ENCODE data around the gene ELAVL1. TPM values are rescaled to one million over a fixed set of nuclear protein-coding genes. Genes with fewer than 3 reads are reported as not detected.

Gene ELAVL1
- total RNA-seq, 1 donor from 2014 or later: 107 TPM

- no peaks in the 10 kb centered on the region for H3K36me3 ChIP-seq (ENCODE audit: insufficient read depth, low read length)
- no peaks in the 10 kb centered on the region for H4K20me1 ChIP-seq (ENCODE audit: insufficient read depth, low read length)
- no peak overlapping the region for H3K9ac ChIP-seq (ENCODE audit: low read length)
- H3K27me3 Mint-ChIP-seq (ENCODE audit: low read depth, unreplicated experiment): peaks cover 7% of the 10 kb centered on the region
- no peak overlapping the region for H3K4me3 ChIP-seq (ENCODE audit: insufficient read depth, low read depth, low read length)
- no peak overlapping the region for H2AFZ ChIP-seq (ENCODE audit: low read depth, low read length)
- H3K27ac Mint-ChIP-seq (ENCODE audit: unreplicated experiment): no peak overlapping the region
- TF ChIP-seq, protein P1, sequence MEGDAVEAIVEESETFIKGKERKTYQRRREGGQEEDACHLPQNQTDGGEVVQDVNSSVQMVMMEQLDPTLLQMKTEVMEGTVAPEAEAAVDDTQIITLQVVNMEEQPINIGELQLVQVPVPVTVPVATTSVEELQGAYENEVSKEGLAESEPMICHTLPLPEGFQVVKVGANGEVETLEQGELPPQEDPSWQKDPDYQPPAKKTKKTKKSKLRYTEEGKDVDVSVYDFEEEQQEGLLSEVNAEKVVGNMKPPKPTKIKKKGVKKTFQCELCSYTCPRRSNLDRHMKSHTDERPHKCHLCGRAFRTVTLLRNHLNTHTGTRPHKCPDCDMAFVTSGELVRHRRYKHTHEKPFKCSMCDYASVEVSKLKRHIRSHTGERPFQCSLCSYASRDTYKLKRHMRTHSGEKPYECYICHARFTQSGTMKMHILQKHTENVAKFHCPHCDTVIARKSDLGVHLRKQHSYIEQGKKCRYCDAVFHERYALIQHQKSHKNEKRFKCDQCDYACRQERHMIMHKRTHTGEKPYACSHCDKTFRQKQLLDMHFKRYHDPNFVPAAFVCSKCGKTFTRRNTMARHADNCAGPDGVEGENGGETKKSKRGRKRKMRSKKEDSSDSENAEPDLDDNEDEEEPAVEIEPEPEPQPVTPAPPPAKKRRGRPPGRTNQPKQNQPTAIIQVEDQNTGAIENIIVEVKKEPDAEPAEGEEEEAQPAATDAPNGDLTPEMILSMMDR (IDR thresholded peaks at IDR 0.05; ENCODE audit: insufficient read depth, low read depth, low read length): no peak
- no peak for TF ChIP-seq EZH2 (IDR thresholded peaks at IDR 0.05; ENCODE audit: insufficient read depth, low read length)
- no peaks in the 10 kb centered on the region for H3K79me2 ChIP-seq (ENCODE audit: insufficient read depth, low read length)
- H3K4me3 Mint-ChIP-seq (ENCODE audit: unreplicated experiment): no peak overlapping the region
- no peaks in the 10 kb centered on the region for H3K27me3 ChIP-seq (ENCODE audit: insufficient read depth, low read length)
- H3K9me3 ChIP-seq (ENCODE audit: insufficient read depth, low read depth, low read length): no peaks in the 10 kb centered on the region
- no peak overlapping the region for H3K4me2 ChIP-seq (ENCODE audit: low read length)
- FAIRE-seq (no peak), DNase-seq (ENCODE audit: low read depth) (no peak)
- no peak overlapping the region for H3K27ac ChIP-seq (ENCODE audit: low read depth, low read length)
- no peaks in the 10 kb centered on the region for H3K9me3 Mint-ChIP-seq (ENCODE audit: unreplicated experiment)
- H3K4me1 Mint-ChIP-seq (ENCODE audit: low read depth, unreplicated experiment): no peaks in the 10 kb centered on the region
- H3K4me1 ChIP-seq (ENCODE audit: insufficient read depth, low read length): no peaks in the 10 kb centered on the region
- H3K36me3 Mint-ChIP-seq (ENCODE audit: low read depth, unreplicated experiment): no peaks in the 10 kb centered on the region
Measured at GRCh38 chr19:8041531-8041931, 36.1 kb upstream of the ELAVL1 start.

GRCh38 chr19:8039231-8039630 lies 33.8 kb upstream of the ELAVL1 start:
- Histone ChIP-seq H3K9ac (ENCODE audit: low read length) (no peak overlapping the region), H3K36me3 (ENCODE audit: insufficient read depth, low read length) (no peaks in the 10 kb centered on the region), H3K4me2 (ENCODE audit: low read length) (no peak overlapping the region), H3K4me3 (ENCODE audit: insufficient read depth, low read depth, low read length) (no peak overlapping the region), H3K27ac (ENCODE audit: low read depth, low read length) (no peak overlapping the region), H3K79me2 (ENCODE audit: insufficient read depth, low read length) (no peaks in the 10 kb centered on the region), H3K9me3 (ENCODE audit: insufficient read depth, low read depth, low read length) (no peaks in the 10 kb centered on the region), H2AFZ (ENCODE audit: low read depth, low read length) (no peak overlapping the region), H3K27me3 (ENCODE audit: insufficient read depth, low read length) (no peaks in the 10 kb centered on the region), H4K20me1 (ENCODE audit: insufficient read depth, low read length) (no peaks in the 10 kb centered on the region), H3K4me1 (ENCODE audit: insufficient read depth, low read length) (no peaks in the 10 kb centered on the region)
- DNase-seq (ENCODE audit: low read depth) (no peak), FAIRE-seq (no peak)
- Mint-ChIP-seq H3K4me1 (ENCODE audit: low read depth, unreplicated experiment) (no peaks in the 10 kb centered on the region), H3K27ac (ENCODE audit: unreplicated experiment) (no peak overlapping the region), H3K4me3 (ENCODE audit: unreplicated experiment) (no peak overlapping the region), H3K36me3 (ENCODE audit: low read depth, unreplicated experiment) (no peaks in the 10 kb centered on the region), H3K9me3 (ENCODE audit: unreplicated experiment) (no peaks in the 10 kb centered on the region), H3K27me3 (ENCODE audit: low read depth, unreplicated experiment) (peaks cover 7% of the 10 kb centered on the region)
- TF ChIP-seq EZH2 (IDR thresholded peaks at IDR 0.05; ENCODE audit: insufficient read depth, low read length): no peak
- TF ChIP-seq, protein P1 (IDR thresholded peaks at IDR 0.05; ENCODE audit: insufficient read depth, low read depth, low read length): no peak

- Mint-ChIP-seq H3K36me3 (ENCODE audit: low read depth, unreplicated experiment) (no peaks in the 10 kb centered on the region), H3K27me3 (ENCODE audit: low read depth, unreplicated experiment) (peaks cover 7% of the 10 kb centered on the region), H3K9me3 (ENCODE audit: unreplicated experiment) (no peaks in the 10 kb centered on the region), H3K4me3 (ENCODE audit: unreplicated experiment) (no peak overlapping the region), H3K27ac (ENCODE audit: unreplicated experiment) (no peak overlapping the region), H3K4me1 (ENCODE audit: low read depth, unreplicated experiment) (no peaks in the 10 kb centered on the region)
- Histone ChIP-seq H3K9me3 (ENCODE audit: insufficient read depth, low read depth, low read length) (no peaks in the 10 kb centered on the region), H3K4me1 (ENCODE audit: insufficient read depth, low read length) (no peaks in the 10 kb centered on the region), H3K9ac (ENCODE audit: low read length) (no peak overlapping the region), H4K20me1 (ENCODE audit: insufficient read depth, low read length) (no peaks in the 10 kb centered on the region), H3K79me2 (ENCODE audit: insufficient read depth, low read length) (no peaks in the 10 kb centered on the region), H3K27me3 (ENCODE audit: insufficient read depth, low read length) (no peaks in the 10 kb centered on the region), H3K36me3 (ENCODE audit: insufficient read depth, low read length) (no peaks in the 10 kb centered on the region), H3K27ac (ENCODE audit: low read depth, low read length) (no peak overlapping the region), H3K4me3 (ENCODE audit: insufficient read depth, low read depth, low read length) (no peak overlapping the region), H2AFZ (ENCODE audit: low read depth, low read length) (no peak overlapping the region), H3K4me2 (ENCODE audit: low read length) (no peak overlapping the region)
- DNase-seq (ENCODE audit: low read depth) (no peak), FAIRE-seq (no peak)
- TF ChIP-seq, protein P1 (IDR thresholded peaks at IDR 0.05; ENCODE audit: insufficient read depth, low read depth, low read length): no peak
- no peak for TF ChIP-seq EZH2 (IDR thresholded peaks at IDR 0.05; ENCODE audit: insufficient read depth, low read length)
Measured at GRCh38 chr19:8038815-8039214, 33.4 kb upstream of the ELAVL1 start.
